Naive thymus-derived CD4-positive, alpha-beta T cell (primary cell): Measurements from ENCODE around the gene LDHB. TPM values are rescaled to one million over a fixed set of nuclear protein-coding genes. Genes with fewer than 3 reads are reported as not detected.
A peak's percentile ranks its signal among the peaks of the same experiment; 100 is the strongest.

Experiments used
- ATAC-seq: fragments of 150-1000 bp; cut with Tn5 transposase; 2 replicates; pipeline ENCODE4 v1.10.0; 2021; ENCODE audit warnings: mild to moderate bottlenecking, moderate library complexity
- CTCF ChIA-PET: fragments of 350-600 bp; sonication (Branson Sonifier 250); formaldehyde crosslinking; loops from one replicate; lab custom pipeline; 2021; ENCODE audit warnings: antibody characterized with exemption; lab: Charles Lee
- POLR2A ChIA-PET: fragments of 350-600 bp; sonication (Branson Sonifier 250); formaldehyde crosslinking; loops from one replicate; lab custom pipeline; 2021; ENCODE audit warnings: antibody characterized with exemption, inconsistent platforms; lab: Charles Lee
- DNase-seq, 9 donors: peaks; one replicate each; pipeline versions ENCODE4 v3.0.0 to v3.0.0-alpha.2; 2020 to 2022; ENCODE audit warnings: mixed read lengths in 1 of 9
- H3K27ac ChIP-seq: one replicate; pipeline ENCODE4 v1.7.0; 2013; ENCODE audit warnings: mild to moderate bottlenecking, low read depth, low read length, moderate library complexity
- H3K27me3 ChIP-seq, 2 donors: one replicate each; pipeline ENCODE4 v1.7.0; 2013; ENCODE audit warnings: low read length in 2 of 2, mild to moderate bottlenecking in 2 of 2, moderate library complexity in 2 of 2; ENCODE audit not compliant: control insufficient read depth in 2 of 2, insufficient read depth in 2 of 2
- H3K36me3 ChIP-seq, 3 experiments: 1 replicate in 2 of 3; 2 replicates in 1 of 3; pipeline ENCODE4 v1.7.0; 2013; ENCODE audit warnings: low read length in 3 of 3, mild to moderate bottlenecking in 3 of 3, moderate library complexity in 1 of 3; ENCODE audit not compliant: insufficient read depth in 3 of 3, control insufficient read depth in 2 of 3
- H3K4me1 ChIP-seq, 2 donors: one replicate each; pipeline ENCODE4 v1.7.0; 2013; ENCODE audit warnings: low read length in 2 of 2, mild to moderate bottlenecking in 2 of 2, moderate library complexity in 1 of 2; ENCODE audit not compliant: control insufficient read depth in 2 of 2, insufficient read depth in 2 of 2
- H3K4me3 ChIP-seq: 2 replicates; pipeline ENCODE4 v1.7.0; 2013; ENCODE audit warnings: mild to moderate bottlenecking, low read length
- H3K9me3 ChIP-seq, 3 experiments: 1 replicate in 2 of 3; 2 replicates in 1 of 3; pipeline ENCODE4 v1.7.0; 2013; ENCODE audit warnings: low read length in 3 of 3; ENCODE audit not compliant: control insufficient read depth in 2 of 3
- H3K27ac Mint-ChIP-seq, 9 donors: one replicate each; pipeline ENCODE4 v1.8.0; 2020 to 2022; ENCODE audit warnings: mixed read lengths in 9 of 9, mild to moderate bottlenecking in 8 of 9, moderate library complexity in 5 of 9, inconsistent platforms in 2 of 9
- H3K27me3 Mint-ChIP-seq, 5 donors: one replicate each; pipeline ENCODE4 v1.8.0; 2021 to 2022; ENCODE audit warnings: mixed read lengths in 5 of 5, mild to moderate bottlenecking in 1 of 5
- H3K36me3 Mint-ChIP-seq, 5 donors: one replicate each; pipeline ENCODE4 v1.8.0; 2020 to 2022; ENCODE audit warnings: mixed read lengths in 5 of 5, mild to moderate bottlenecking in 3 of 5, inconsistent platforms in 1 of 5
- H3K4me1 Mint-ChIP-seq, 7 donors: one replicate each; pipeline ENCODE4 v1.8.0; 2020 to 2022; ENCODE audit warnings: mixed read lengths in 7 of 7, mild to moderate bottlenecking in 3 of 7, inconsistent platforms in 1 of 7
- H3K4me3 Mint-ChIP-seq, 10 donors: one replicate each; pipeline ENCODE4 v1.8.0; 2020 to 2022; ENCODE audit warnings: mild to moderate bottlenecking in 10 of 10, mixed read lengths in 10 of 10, moderate library complexity in 6 of 10, inconsistent platforms in 2 of 10
- H3K9me3 Mint-ChIP-seq, 11 donors: one replicate each; pipeline ENCODE4 v1.8.0; 2020 to 2022; ENCODE audit warnings: mixed read lengths in 11 of 11, mild to moderate bottlenecking in 4 of 11, inconsistent platforms in 1 of 11, moderate library complexity in 1 of 11
- intact Hi-C, 2 donors: fragments of 100-400 bp; cut with micrococcal nuclease; formaldehyde crosslinking; loops; one replicate each; pipeline ENCODE4 v1.15.1; 2023
- polyA plus RNA-seq, 2 donors: library from polyadenylated mRNA; unstranded; fragments of 300-500 nt; fragmentation: Illumina TruSeq; gene quantifications; one replicate each; pipeline ENCODE4 v1.2.3, GENCODE V29; 2021
- total RNA-seq, 6 experiments: library from RNA in 5 of 6; stranded (reverse) in 5 of 6; gene quantifications; 1 replicate in 5 of 6; 2 replicates in 1 of 6; pipeline ENCODE4 v1.2.3 and lab custom pipeline; 2021 to 2026

The LDHB gene
- total and polyA plus RNA-seq, 7 experiments from 2014 or later = 630 to 2,849 (median 1,265) TPM

- intact Hi-C loops = no loop called here
- peaks cover 10 to 61% (median 50%) of the 10 kb centered on the region in 5 donors for H3K36me3 Mint-ChIP-seq
- POLR2A ChIA-PET = interaction anchor here (0.6 to 2.2 kb wide), 6 partner anchors 10 to 52 kb away, joined by 3 to 8 read pairs (median 4); partner anchors contain the start of gene LDHB
Observed at GRCh38 chr12:21627924-21628323, 29.7 kb downstream of the LDHB start.

GRCh38 chr12:21618566-21618965 is 39.1 kb downstream of the LDHB start:
- no peak for ATAC-seq
- intact Hi-C loops = loop anchor here in 1 of 2 donors (1.0 kb wide), 1 partner anchor 11 kb away; no protein-coding TSS in a partner anchor
- DNase-seq = no peak
- no peak overlapping the region for H3K27ac ChIP-seq
- Mint-ChIP-seq H3K36me3 (peaks cover 6 to 28% (median 14%) of the 10 kb centered on the region in 5 donors), H3K27ac (peak overlapping the region in 8 of 9 donors; percentile 74 to 96 (median 90)), H3K4me1 (peaks cover 28 to 69% (median 58%) of the 10 kb centered on the region in 7 donors), H3K9me3 (peaks cover 4 to 22% (median 11%) of the 10 kb centered on the region in 11 donors), H3K27me3 (no peaks in the 10 kb centered on the region), H3K4me3 (peak overlapping the region in 4 of 10 donors; percentile 34 to 62 (median 54))
- no peaks in the 10 kb centered on the region for H3K27me3 ChIP-seq
- H3K4me1 ChIP-seq = peaks cover 21 to 34% of the 10 kb centered on the region in 2 donors
- no peak overlapping the region for H3K4me3 ChIP-seq
- POLR2A ChIA-PET = interaction anchor here (0.8 to 3.2 kb wide), 7 partner anchors 9 to 59 kb away, joined by 3 to 17 read pairs (median 5); partner anchors contain the start of gene LDHB
- H3K9me3 ChIP-seq = no peaks in the 10 kb centered on the region
- CTCF ChIA-PET = interaction anchor here (0.7 kb wide), 1 partner anchor 25 kb away, joined by 3 read pairs; no protein-coding TSS in a partner anchor
- no peaks in the 10 kb centered on the region for H3K36me3 ChIP-seq

More at GRCh38 chr12:21627924-21628323, 29.7 kb downstream of the LDHB start:
- Mint-ChIP-seq H3K4me3 (no peak overlapping the region), H3K9me3 (peaks cover 0 to 59% (median 15%) of the 10 kb centered on the region in 11 donors), H3K4me1 (peaks cover 0 to 30% (median 12%) of the 10 kb centered on the region in 7 donors), H3K27ac (peak overlapping the region in 2 of 9 donors; percentile 39 to 65), H3K27me3 (no peaks in the 10 kb centered on the region)
- Histone ChIP-seq H3K27ac (no peak overlapping the region), H3K9me3 (no peaks in the 10 kb centered on the region), H3K4me3 (no peak overlapping the region), H3K36me3 (peaks cover 0 to 5% (median 0%) of the 10 kb centered on the region in 3 experiments), H3K27me3 (no peaks in the 10 kb centered on the region), H3K4me1 (no peaks in the 10 kb centered on the region)
- DNase-seq (no peak), ATAC-seq (no peak)
- CTCF ChIA-PET = interaction anchor here (1.4 kb wide), 1 partner anchor 15 kb away, joined by 3 read pairs; no protein-coding TSS in a partner anchor

- peak overlapping the region in 7 of 10 donors; percentile 31 to 77 (median 55) for H3K4me3 Mint-ChIP-seq
- H3K9me3 ChIP-seq = no peaks in the 10 kb centered on the region
- no peaks in the 10 kb centered on the region for H3K36me3 ChIP-seq
- DNase-seq = no peak
- peak overlapping the region; percentile 61 for H3K27ac ChIP-seq
- H3K27me3 Mint-ChIP-seq = no peaks in the 10 kb centered on the region
- peaks cover 25 to 46% of the 10 kb centered on the region in 2 donors for H3K4me1 ChIP-seq
- peaks cover 39 to 84% (median 72%) of the 10 kb centered on the region in 7 donors for H3K4me1 Mint-ChIP-seq
- POLR2A ChIA-PET = no interaction called here
- H3K27ac Mint-ChIP-seq = peak overlapping the region in 8 of 9 donors; percentile 91 to 98 (median 96)
- no peak for ATAC-seq
- H3K27me3 ChIP-seq = no peaks in the 10 kb centered on the region
- intact Hi-C loops = no loop called here
- peaks cover 6 to 26% (median 14%) of the 10 kb centered on the region in 5 donors for H3K36me3 Mint-ChIP-seq
- CTCF ChIA-PET = no interaction called here
- H3K9me3 Mint-ChIP-seq = peaks cover 2 to 20% (median 10%) of the 10 kb centered on the region in 11 donors
- H3K4me3 ChIP-seq = no peak overlapping the region
Observed at GRCh38 chr12:21617030-21617429, 40.6 kb downstream of the LDHB start.

GRCh38 chr12:21615431-21615830 is 42.2 kb downstream of the LDHB start:
- Mint-ChIP-seq H3K27me3 (no peaks in the 10 kb centered on the region), H3K27ac (peak overlapping the region; percentile 79 to 98 (median 94)), H3K9me3 (peaks cover 0 to 20% (median 7%) of the 10 kb centered on the region in 11 donors), H3K4me3 (peak overlapping the region; percentile 49 to 82 (median 62)), H3K36me3 (peaks cover 6 to 18% (median 14%) of the 10 kb centered on the region in 5 donors), H3K4me1 (peaks cover 40 to 80% (median 72%) of the 10 kb centered on the region in 7 donors)
- POLR2A ChIA-PET = interaction anchor here (0.6 to 1.8 kb wide), 12 partner anchors 11 to 63 kb away, joined by 3 to 13 read pairs (median 4); partner anchors contain the start of gene LDHB
- peaks cover 25 to 46% of the 10 kb centered on the region in 2 donors for H3K4me1 ChIP-seq
- peak overlapping the region; percentile 8 for H3K4me3 ChIP-seq
- CTCF ChIA-PET = interaction anchor here (1.0 to 1.6 kb wide), 4 partner anchors 11 to 65 kb away, joined by 3 to 8 read pairs (median 4); no protein-coding TSS in a partner anchor
- H3K9me3 ChIP-seq = no peaks in the 10 kb centered on the region
- intact Hi-C loops = loop anchor here (1.0 to 2.0 kb wide), 5 partner anchors 15 to 431 kb away; partner anchors contain the start of genes GOLT1B (in 2 of the 2), RECQL (in 2 of the 2), CMAS (in 1 of the 2) and LDHB (in 1 of the 2)
- DNase-seq = peak in 4 of 9 donors; percentile 4 to 39 (median 8)
- no peaks in the 10 kb centered on the region for H3K27me3 ChIP-seq
- peak overlapping the region; percentile 61 for H3K27ac ChIP-seq
- no peaks in the 10 kb centered on the region for H3K36me3 ChIP-seq
- ATAC-seq = peak; percentile 77

GRCh38 chr12:21614506-21614905 is 43.1 kb downstream of the LDHB start:
- ATAC-seq (peak; percentile 80), DNase-seq (peak in 6 of 9 donors; percentile 43 to 65 (median 51))
- ChIA-PET POLR2A (interaction anchor here (1.2 to 7.2 kb wide), 7 partner anchors 19 to 64 kb away, joined by 3 to 87 read pairs (median 7); partner anchors contain the start of gene LDHB), CTCF (interaction anchor here (1.5 to 2.1 kb wide), 2 partner anchors 66 to 83 kb away, joined by 5 to 21 read pairs; no protein-coding TSS in a partner anchor)
- no peaks in the 10 kb centered on the region for H3K36me3 ChIP-seq
- peak overlapping the region; percentile 61 for H3K27ac ChIP-seq
- Mint-ChIP-seq H3K9me3 (peaks cover 0 to 20% (median 6%) of the 10 kb centered on the region in 11 donors), H3K4me3 (peak overlapping the region; percentile 49 to 82 (median 62)), H3K27me3 (no peaks in the 10 kb centered on the region), H3K4me1 (peaks cover 38 to 74% (median 66%) of the 10 kb centered on the region in 7 donors), H3K36me3 (peaks cover 6 to 18% (median 10%) of the 10 kb centered on the region in 5 donors), H3K27ac (peak overlapping the region; percentile 75 to 98 (median 94))
- no peaks in the 10 kb centered on the region for H3K27me3 ChIP-seq
- peaks cover 25 to 46% of the 10 kb centered on the region in 2 donors for H3K4me1 ChIP-seq
- no peaks in the 10 kb centered on the region for H3K9me3 ChIP-seq
- H3K4me3 ChIP-seq = peak overlapping the region; percentile 8
- intact Hi-C loops = loop anchor here (1.0 to 5.0 kb wide), 8 partner anchors 16 to 433 kb away; partner anchors contain the start of genes CMAS (in 2 of the 2), GOLT1B (in 2 of the 2), RECQL (in 2 of the 2) and LDHB (in 1 of the 2)

- ChIA-PET POLR2A (interaction anchor here (0.7 to 7.2 kb wide), 9 partner anchors 14 to 65 kb away, joined by 3 to 87 read pairs (median 4); partner anchors contain the start of gene LDHB), CTCF (interaction anchor here (1.3 to 2.1 kb wide), 3 partner anchors 35 to 83 kb away, joined by 3 to 21 read pairs (median 5); no protein-coding TSS in a partner anchor)
- H3K36me3 Mint-ChIP-seq = peaks cover 4 to 18% (median 6%) of the 10 kb centered on the region in 5 donors
- H3K4me1 Mint-ChIP-seq = peaks cover 35 to 69% (median 60%) of the 10 kb centered on the region in 7 donors
- no peaks in the 10 kb centered on the region for H3K27me3 Mint-ChIP-seq
- Histone ChIP-seq H3K27me3 (no peaks in the 10 kb centered on the region), H3K4me1 (peaks cover 25 to 46% of the 10 kb centered on the region in 2 donors), H3K4me3 (no peak overlapping the region), H3K27ac (peak overlapping the region; percentile 61), H3K36me3 (no peaks in the 10 kb centered on the region), H3K9me3 (no peaks in the 10 kb centered on the region)
- peaks cover 0 to 16% (median 6%) of the 10 kb centered on the region in 11 donors for H3K9me3 Mint-ChIP-seq
- ATAC-seq = no peak
- peak overlapping the region in 8 of 10 donors; percentile 36 to 82 (median 64) for H3K4me3 Mint-ChIP-seq
- DNase-seq = no peak
- intact Hi-C loops = loop anchor here (1.0 to 5.0 kb wide), 8 partner anchors 17 to 433 kb away; partner anchors contain the start of genes CMAS (in 2 of the 2), GOLT1B (in 2 of the 2), RECQL (in 2 of the 2) and LDHB (in 1 of the 2)
- H3K27ac Mint-ChIP-seq = peak overlapping the region in 8 of 9 donors; percentile 84 to 98 (median 94)
Observed at GRCh38 chr12:21613931-21614330, 43.7 kb downstream of the LDHB start.
